ENCODE data around the gene KCNT2. TPM values are rescaled to one million over a fixed set of nuclear protein-coding genes. Genes with fewer than 3 reads are reported as not detected.

KCNT2 gene
- total and polyA plus RNA-seq, 4 donors = 1.7 to 11.2 (median 6.8) TPM

GRCh38 chr1:196312739-196313138 lies 295.5 kb downstream of the KCNT2 start:
- 94% methylated on average over 1 of the region's 1 CpG for WGBS
- no peak for DNase-seq (ENCODE audit: low spot score)
- Histone ChIP-seq H3K4me3 (ENCODE audit: low read depth in 1 of 3, low read length in 3 of 3) (no peak overlapping the region), H3K9ac (ENCODE audit: low read depth in 1 of 2, low read length in 2 of 2) (no peak overlapping the region), H3K27me3 (ENCODE audit: control insufficient read depth in 4 of 4, insufficient read depth in 4 of 4, low read length in 3 of 4) (no peaks in the 10 kb centered on the region), H3K27ac (ENCODE audit: low read depth in 1 of 2, low read length in 2 of 2) (no peak overlapping the region), H3K9me3 (ENCODE audit: control insufficient read depth in 4 of 4, low read length in 3 of 4) (no peaks in the 10 kb centered on the region), H3K36me3 (ENCODE audit: control insufficient read depth in 4 of 4, insufficient read depth in 3 of 4, low read depth in 1 of 4, low read length in 3 of 4) (peaks cover 0 to 6% (median 0%) of the 10 kb centered on the region in 4 donors), H3K4me1 (ENCODE audit: control insufficient read depth in 4 of 4, insufficient read depth in 4 of 4, low read length in 3 of 4) (peaks cover 0 to 9% (median 2%) of the 10 kb centered on the region in 4 donors)
- TF ChIP-seq EGR1 (IDR thresholded peaks at IDR 0.05; ENCODE audit: low read depth in 2 of 2) = no peak
- no peak for TF ChIP-seq TAF1 (conservative IDR thresholded peaks at IDR 0.05)
- TF ChIP-seq YY1 (IDR thresholded peaks at IDR 0.05) = no peak
- TF ChIP-seq JUND (IDR thresholded peaks at IDR 0.05) = no peak
- no peak for TF ChIP-seq CTCF (IDR thresholded peaks at IDR 0.05; ENCODE audit: low read depth, low read length, missing input control)
- TF ChIP-seq FOXA2 (IDR thresholded peaks at IDR 0.05) = no peak
- TF ChIP-seq, protein P1, sequence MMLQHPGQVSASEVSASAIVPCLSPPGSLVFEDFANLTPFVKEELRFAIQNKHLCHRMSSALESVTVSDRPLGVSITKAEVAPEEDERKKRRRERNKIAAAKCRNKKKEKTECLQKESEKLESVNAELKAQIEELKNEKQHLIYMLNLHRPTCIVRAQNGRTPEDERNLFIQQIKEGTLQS (IDR thresholded peaks at IDR 0.05) = no peak
- no peak for TF ChIP-seq GABPA (IDR thresholded peaks at IDR 0.05 in 1 of 2, conservative IDR thresholded peaks at IDR 0.05 in 1 of 2)
- TF ChIP-seq NR2F2 (IDR thresholded peaks at IDR 0.05) = no peak
- TF ChIP-seq HNF4A (conservative IDR thresholded peaks at IDR 0.05) = no peak
- TF ChIP-seq, protein P2, sequence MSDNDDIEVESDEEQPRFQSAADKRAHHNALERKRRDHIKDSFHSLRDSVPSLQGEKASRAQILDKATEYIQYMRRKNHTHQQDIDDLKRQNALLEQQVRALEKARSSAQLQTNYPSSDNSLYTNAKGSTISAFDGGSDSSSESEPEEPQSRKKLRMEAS (IDR thresholded peaks at IDR 0.05) = no peak
- TF ChIP-seq RXRA (IDR thresholded peaks at IDR 0.05) = no peak
- TF ChIP-seq FOXA1 (IDR thresholded peaks at IDR 0.05) = no peak
- TF ChIP-seq ZBTB33 (IDR thresholded peaks at IDR 0.05) = no peak
- no peak for TF ChIP-seq RAD21 (IDR thresholded peaks at IDR 0.05)
- TF ChIP-seq REST (IDR thresholded peaks at IDR 0.05) = no peak
- no peak for TF ChIP-seq HNF4G (IDR thresholded peaks at IDR 0.05)
- TF ChIP-seq SP1 (IDR thresholded peaks at IDR 0.05) = no peak

Data from liver (tissue), 9 donors.